Central memory CD8-positive, alpha-beta T cell (primary cell): ENCODE data around the gene SNCG.
"Not testable (repeated sequence)": the region's sequence is repeated elsewhere in the genome, so short reads cannot be mapped to it uniquely, and the experiment has no call there.

Experiments
- ATAC-seq: fragments of 150-1000 bp; cut with Tn5 transposase; replicated peaks from 2 replicates; pipeline ENCODE4 v1.10.0; 2022; ENCODE audit warnings: mild to moderate bottlenecking, moderate FRiP score, moderate number of reproducible peaks; ENCODE audit not compliant: poor library complexity, severe bottlenecking; ENCODE audit errors: extremely low read depth
- DNase-seq, 2 donors: peaks; one replicate each; pipeline ENCODE4 v3.0.0; 2021; ENCODE audit warnings: low spot score in 2 of 2
- H3K27ac Mint-ChIP-seq: one replicate; pipeline ENCODE4 v1.8.0; 2022; ENCODE audit warnings: low read depth, mild to moderate bottlenecking, moderate library complexity, mixed read lengths
- H3K27me3 Mint-ChIP-seq: one replicate; pipeline ENCODE4 v1.8.0; 2022; ENCODE audit warnings: mixed read lengths
- H3K36me3 Mint-ChIP-seq: one replicate; pipeline ENCODE4 v1.8.0; 2022; ENCODE audit warnings: mild to moderate bottlenecking, moderate library complexity, mixed read lengths; ENCODE audit not compliant: insufficient read depth
- H3K4me1 Mint-ChIP-seq: one replicate; pipeline ENCODE4 v1.8.0; 2022; ENCODE audit warnings: mixed read lengths
- H3K4me3 Mint-ChIP-seq: one replicate; pipeline ENCODE4 v1.8.0; 2022; ENCODE audit warnings: mild to moderate bottlenecking, moderate library complexity, mixed read lengths
- H3K9me3 Mint-ChIP-seq: one replicate; pipeline ENCODE4 v1.8.0; 2022; ENCODE audit warnings: mixed read lengths

The SNCG gene

GRCh38 chr10:86979296-86979818, 21.0 kb downstream of the SNCG start:
- no peaks in the 10 kb centered on the region for H3K36me3 Mint-ChIP-seq
- H3K27ac Mint-ChIP-seq = no peak overlapping the region
- ATAC-seq = no peak
- no peak for DNase-seq
- no peaks in the 10 kb centered on the region for H3K27me3 Mint-ChIP-seq
- H3K9me3 Mint-ChIP-seq = no peaks in the 10 kb centered on the region
- no peaks in the 10 kb centered on the region for H3K4me1 Mint-ChIP-seq
- H3K4me3 Mint-ChIP-seq = no peak overlapping the region

- ATAC-seq = no peak
- no peak overlapping the region for H3K4me3 Mint-ChIP-seq
Measured at GRCh38 chr10:86979977-86980448, 21.6 kb downstream of the SNCG start.

GRCh38 chr10:86981020-86981419, 22.6 kb downstream of the SNCG start:
- H3K27me3 Mint-ChIP-seq, H3K36me3 Mint-ChIP-seq, H3K4me3 Mint-ChIP-seq, H3K4me1 Mint-ChIP-seq, DNase-seq, H3K27ac Mint-ChIP-seq, ATAC-seq, H3K9me3 Mint-ChIP-seq: not testable (repeated sequence)

More at GRCh38 chr10:86979977-86980448, 21.6 kb downstream of the SNCG start:
- no peak for DNase-seq
- Mint-ChIP-seq H3K9me3 (no peaks in the 10 kb centered on the region), H3K27me3 (no peaks in the 10 kb centered on the region), H3K36me3 (no peaks in the 10 kb centered on the region), H3K4me1 (no peaks in the 10 kb centered on the region), H3K27ac (no peak overlapping the region)

- Mint-ChIP-seq H3K9me3 (no peaks in the 10 kb centered on the region), H3K36me3 (no peaks in the 10 kb centered on the region), H3K4me3 (no peak overlapping the region), H3K27me3 (no peaks in the 10 kb centered on the region), H3K4me1 (no peaks in the 10 kb centered on the region), H3K27ac (no peak overlapping the region)
- ATAC-seq = no peak
- DNase-seq = no peak
Measured at GRCh38 chr10:86981716-86982115, 23.3 kb downstream of the SNCG start.

GRCh38 chr10:86984498-86984897, 26.1 kb downstream of the SNCG start:
- ATAC-seq, H3K27ac Mint-ChIP-seq, DNase-seq, H3K4me3 Mint-ChIP-seq, H3K4me1 Mint-ChIP-seq, H3K36me3 Mint-ChIP-seq, H3K9me3 Mint-ChIP-seq: not testable (repeated sequence)
- H3K27me3 Mint-ChIP-seq = peaks cover 18% of the 10 kb centered on the region

GRCh38 chr10:86988520-86988919, 30.1 kb downstream of the SNCG start:
- H3K4me1 Mint-ChIP-seq = no peaks in the 10 kb centered on the region
- H3K27ac Mint-ChIP-seq = no peak overlapping the region
- H3K27me3 Mint-ChIP-seq = peaks cover 35% of the 10 kb centered on the region
- no peak for DNase-seq
- ATAC-seq = no peak
- H3K4me3 Mint-ChIP-seq = no peak overlapping the region
- H3K9me3 Mint-ChIP-seq = no peaks in the 10 kb centered on the region
- H3K36me3 Mint-ChIP-seq = no peaks in the 10 kb centered on the region

GRCh38 chr10:86991362-86991761, 33.0 kb downstream of the SNCG start:
- not testable (repeated sequence) for ATAC-seq

GRCh38 chr10:86992456-86992855, 34.1 kb downstream of the SNCG start:
- no peaks in the 10 kb centered on the region for H3K9me3 Mint-ChIP-seq
- no peaks in the 10 kb centered on the region for H3K36me3 Mint-ChIP-seq
- no peak overlapping the region for H3K4me3 Mint-ChIP-seq
- no peaks in the 10 kb centered on the region for H3K4me1 Mint-ChIP-seq
- H3K27ac Mint-ChIP-seq = no peak overlapping the region
- DNase-seq (no peak), ATAC-seq (no peak)
- peaks cover 42% of the 10 kb centered on the region for H3K27me3 Mint-ChIP-seq

More at GRCh38 chr10:86991362-86991761, 33.0 kb downstream of the SNCG start:
- H3K9me3 Mint-ChIP-seq, H3K36me3 Mint-ChIP-seq, DNase-seq, H3K4me3 Mint-ChIP-seq, H3K27ac Mint-ChIP-seq, H3K4me1 Mint-ChIP-seq: not testable (repeated sequence)
- H3K27me3 Mint-ChIP-seq = peaks cover 35% of the 10 kb centered on the region

- H3K36me3 Mint-ChIP-seq = no peaks in the 10 kb centered on the region
- no peak for ATAC-seq
- no peaks in the 10 kb centered on the region for H3K9me3 Mint-ChIP-seq
- no peak for DNase-seq
- H3K4me1 Mint-ChIP-seq = no peaks in the 10 kb centered on the region
- H3K27me3 Mint-ChIP-seq = peaks cover 41% of the 10 kb centered on the region
- no peak overlapping the region for H3K4me3 Mint-ChIP-seq
- no peak overlapping the region for H3K27ac Mint-ChIP-seq
Measured at GRCh38 chr10:86992929-86993328, 34.5 kb downstream of the SNCG start.

- not testable (repeated sequence) for ATAC-seq, H3K36me3 Mint-ChIP-seq, H3K9me3 Mint-ChIP-seq, DNase-seq, H3K4me1 Mint-ChIP-seq, H3K27me3 Mint-ChIP-seq, H3K4me3 Mint-ChIP-seq, H3K27ac Mint-ChIP-seq
Measured at GRCh38 chr10:86999802-87000403, 41.5 kb downstream of the SNCG start.

- DNase-seq (no peak), ATAC-seq (no peak)
- Mint-ChIP-seq H3K27me3 (peaks cover 9% of the 10 kb centered on the region), H3K36me3 (no peaks in the 10 kb centered on the region), H3K4me3 (no peak overlapping the region), H3K4me1 (no peaks in the 10 kb centered on the region), H3K9me3 (no peaks in the 10 kb centered on the region), H3K27ac (no peak overlapping the region)
Measured at GRCh38 chr10:87000491-87000890, 42.1 kb downstream of the SNCG start.

GRCh38 chr10:87007124-87007523, 48.7 kb downstream of the SNCG start:
- H3K27ac Mint-ChIP-seq, H3K9me3 Mint-ChIP-seq, H3K27me3 Mint-ChIP-seq, H3K4me1 Mint-ChIP-seq, ATAC-seq, DNase-seq, H3K36me3 Mint-ChIP-seq, H3K4me3 Mint-ChIP-seq: not testable (repeated sequence)

GRCh38 chr10:87007674-87008073, 49.3 kb downstream of the SNCG start:
- not testable (repeated sequence) for H3K36me3 Mint-ChIP-seq, H3K27me3 Mint-ChIP-seq, H3K9me3 Mint-ChIP-seq

More at GRCh38 chr10:87007674-87008073, 49.3 kb downstream of the SNCG start:
- H3K4me3 Mint-ChIP-seq, ATAC-seq, DNase-seq, H3K4me1 Mint-ChIP-seq, H3K27ac Mint-ChIP-seq: not testable (repeated sequence)
